SH-SY5Y (cell line): Measurements from ENCODE around the gene ARHGAP11A.

ENCODE experiments used
- GATA2 ChIP-seq: IDR thresholded peaks from 2 replicates; pipeline ENCODE4 v1.6.1; 2011; ENCODE audit warnings: mild to moderate bottlenecking, low read depth, low read length
- GATA3 ChIP-seq: IDR thresholded peaks from 2 replicates; pipeline ENCODE4 v1.6.1; 2011; ENCODE audit warnings: low read depth, mild to moderate bottlenecking, low read length, moderate library complexity

GRCh38 chr15:32651229-32651837 lies 36.0 kb downstream of the ARHGAP11A start:
- no peak for TF ChIP-seq GATA2
- TF ChIP-seq GATA3: no peak
